Stimulated activated CD4-positive, alpha-beta T cell treated with anti-CD3 and anti-CD28 coated beads, Interleukin-12 subunit alpha, Interleukin-12 subunit beta, amount 100 ng/mL, for 4 hours (primary cell): ENCODE results near the gene DNAJB6.
"Not testable (repeated sequence)": the region's sequence is repeated elsewhere in the genome, so short reads cannot be mapped to it uniquely, and the experiment has no call there.

Experiments used
- DNase-seq: peaks from one replicate; pipeline ENCODE4 v3.0.0-alpha.2; 2020

The DNAJB6 gene

DNA sequence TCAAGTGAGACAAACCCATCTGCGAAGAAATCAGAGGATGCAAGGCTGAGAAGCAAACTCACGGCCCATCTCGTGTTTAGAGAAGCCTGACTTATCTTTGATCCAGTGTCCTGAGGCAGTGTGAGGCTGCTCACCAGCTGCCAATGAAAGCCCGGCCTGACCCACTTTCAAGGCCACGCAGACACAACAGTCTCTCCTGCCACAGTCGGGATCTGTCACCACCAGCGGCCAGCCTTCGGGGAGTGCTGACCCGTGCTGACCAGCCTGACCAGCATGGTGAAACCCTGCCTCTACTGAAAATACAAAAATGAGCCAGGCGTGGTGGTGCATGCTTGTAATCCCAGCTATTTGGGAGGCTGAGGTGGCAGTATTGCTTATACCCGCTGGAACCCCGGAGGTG is 7.4 kb upstream of the DNAJB6 start:
- no peak for DNase-seq

DNA sequence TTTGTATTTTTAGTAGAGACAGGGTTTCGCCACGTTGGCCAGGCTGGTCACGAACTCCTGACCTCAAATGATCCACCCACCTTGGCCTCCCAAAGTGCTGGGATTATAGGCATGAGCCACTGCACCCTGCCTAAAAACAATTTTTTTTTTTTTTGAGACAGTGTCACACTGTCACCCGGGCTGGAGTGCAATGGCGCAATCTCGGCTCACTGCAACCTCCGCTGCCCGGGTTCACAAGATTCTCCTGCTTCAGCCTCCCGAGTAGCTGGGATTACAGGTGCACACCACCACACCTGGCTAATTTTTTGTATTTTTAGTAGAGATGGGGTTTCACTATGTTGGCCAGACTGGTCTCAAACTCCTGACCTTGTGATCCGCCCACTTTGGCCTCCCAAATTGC is 6.2 kb upstream of the DNAJB6 start:
- DNase-seq = not testable (repeated sequence)

DNA sequence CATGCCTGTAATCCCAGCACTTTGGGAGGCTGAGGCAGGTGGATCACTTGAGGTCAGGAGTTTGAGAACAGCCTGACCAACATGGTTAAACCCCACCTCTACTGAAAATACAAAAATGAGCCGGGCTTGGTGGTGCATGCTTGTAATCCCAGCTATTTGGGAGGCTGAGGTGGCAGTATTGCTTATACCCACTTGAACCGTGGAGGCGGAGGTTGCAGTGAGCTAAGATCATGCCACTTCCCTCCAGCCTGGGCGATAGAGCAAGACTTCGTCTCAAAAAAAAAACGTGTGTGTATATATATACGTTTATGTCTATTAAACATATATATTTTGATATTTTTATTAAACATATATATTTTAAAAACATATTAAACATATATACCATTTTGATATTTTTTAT is 5.8 kb upstream of the DNAJB6 start:
- DNase-seq = not testable (repeated sequence)

DNA sequence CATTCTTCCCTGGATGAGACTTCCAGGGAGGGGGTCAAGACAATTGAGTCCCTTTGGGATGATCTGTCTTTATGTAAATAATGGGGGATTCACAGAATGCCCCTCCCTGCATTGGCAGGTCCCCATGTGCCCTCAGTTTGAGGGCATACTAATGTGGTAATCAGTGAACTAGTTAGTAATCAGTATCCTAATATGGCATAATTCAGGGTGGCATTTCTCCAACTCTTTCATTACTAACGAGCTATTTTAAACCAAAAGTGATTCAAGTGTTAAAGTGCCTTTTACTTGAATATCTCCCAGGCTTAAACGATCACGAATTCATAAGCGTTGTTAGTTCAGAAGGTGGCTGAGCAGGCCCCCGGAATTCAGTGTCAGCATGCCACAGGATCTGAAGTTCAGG is 1.6 kb upstream of the DNAJB6 start:
- no peak for DNase-seq

DNA sequence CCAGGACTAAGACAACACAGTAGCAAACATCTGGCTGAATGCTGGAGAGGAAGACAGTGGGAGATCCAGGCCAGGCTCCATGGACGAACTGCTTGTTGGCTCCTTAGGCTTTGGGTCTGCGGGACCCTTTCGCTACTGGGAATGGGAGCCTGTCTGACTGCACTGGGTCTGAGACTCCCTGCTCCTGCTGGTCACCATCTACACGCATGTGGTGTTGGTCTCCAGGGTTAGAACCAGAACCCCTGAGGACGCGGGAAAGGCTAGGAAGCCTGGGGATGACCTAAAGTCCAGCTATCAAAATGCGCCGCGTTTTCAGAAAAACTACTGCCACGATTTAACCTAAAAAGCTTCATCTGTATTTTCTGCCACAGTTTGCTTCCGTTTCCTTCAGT is 817 bp upstream of the DNAJB6 start:
- DNase-seq = no peak

DNA sequence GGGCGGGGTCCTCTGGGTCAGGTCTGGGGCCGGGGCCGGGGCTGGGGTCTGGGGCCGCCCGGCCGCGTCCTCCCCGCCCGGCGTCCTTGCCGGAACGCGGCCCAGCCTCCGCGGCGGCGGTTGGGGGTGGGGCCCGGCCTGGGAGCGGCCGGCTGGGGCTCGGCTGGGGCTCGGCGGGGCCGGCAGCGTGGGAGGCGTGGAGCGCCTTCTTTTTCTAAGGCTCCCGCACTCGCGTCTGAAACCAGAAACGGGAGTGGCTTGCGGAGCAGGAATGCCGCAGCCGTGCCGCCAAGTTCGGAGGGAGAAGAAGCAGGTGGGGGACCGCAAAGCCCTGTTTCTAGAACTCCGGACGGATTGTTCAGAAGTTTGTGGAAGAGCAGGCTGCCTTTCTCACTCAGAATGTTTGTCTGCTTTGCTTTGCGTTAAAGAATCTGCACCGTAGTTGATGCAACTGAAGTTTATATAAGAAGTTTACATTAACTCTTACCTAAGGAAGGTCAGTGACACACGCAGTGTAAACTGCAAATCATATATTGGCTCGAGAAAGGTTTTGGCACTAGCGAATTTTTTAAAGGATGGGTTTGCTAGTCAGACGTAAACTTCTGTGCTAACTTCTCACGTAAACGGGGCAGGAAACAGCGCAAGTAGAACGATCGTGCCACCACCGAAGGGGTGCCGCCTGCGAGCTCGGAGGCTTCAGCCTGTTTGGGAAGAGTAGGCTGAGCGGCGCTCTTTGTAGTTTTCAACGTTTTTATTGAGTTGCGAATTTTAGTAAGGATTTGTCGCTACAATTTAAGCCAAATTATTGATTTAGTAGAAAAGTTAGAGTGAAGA is 729 bp downstream of the DNAJB6 start:
- peak; percentile 65 for DNase-seq

DNA sequence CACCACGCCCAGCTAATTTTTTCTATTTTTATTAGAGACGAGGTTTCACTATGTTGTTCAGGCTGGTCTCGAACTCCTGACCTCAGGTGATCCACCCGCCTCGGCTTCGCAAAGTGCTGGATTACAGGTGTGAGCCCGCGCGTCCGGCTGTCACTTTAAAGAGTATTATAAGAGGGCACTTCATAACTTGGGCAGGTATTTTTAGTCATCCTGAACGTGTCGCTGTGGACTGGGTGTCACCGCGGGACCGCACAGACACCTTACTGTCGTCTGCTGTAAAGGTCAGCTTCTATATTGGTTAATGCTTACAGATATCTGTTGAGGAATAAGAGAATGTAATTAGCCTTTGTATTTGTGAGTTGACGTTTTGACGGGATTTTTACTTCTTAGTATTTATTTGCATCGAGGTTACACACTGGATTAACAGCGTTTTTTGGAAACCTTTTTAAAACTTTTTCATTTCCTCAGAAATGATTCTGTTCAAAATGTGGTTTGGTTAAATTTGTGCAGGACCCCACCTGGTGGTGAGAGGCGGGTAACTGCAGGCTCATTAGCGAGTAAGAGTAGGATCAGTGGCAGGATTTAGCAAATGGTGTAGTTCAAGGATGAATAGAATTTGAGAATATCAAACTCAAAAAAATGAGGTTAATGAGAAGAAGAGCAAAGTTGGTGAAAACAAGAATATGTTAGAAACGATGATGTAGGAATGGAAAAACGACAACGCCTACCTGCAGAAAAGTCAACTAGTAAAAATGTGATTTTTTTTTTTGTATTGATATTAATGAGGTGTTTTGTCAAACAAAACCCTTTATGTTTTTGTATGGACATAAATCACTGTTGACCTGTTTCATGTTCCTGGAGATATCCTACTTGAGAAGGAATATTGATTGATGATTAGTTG is 3.2 kb downstream of the DNAJB6 start:
- peak; percentile 51 for DNase-seq

DNA sequence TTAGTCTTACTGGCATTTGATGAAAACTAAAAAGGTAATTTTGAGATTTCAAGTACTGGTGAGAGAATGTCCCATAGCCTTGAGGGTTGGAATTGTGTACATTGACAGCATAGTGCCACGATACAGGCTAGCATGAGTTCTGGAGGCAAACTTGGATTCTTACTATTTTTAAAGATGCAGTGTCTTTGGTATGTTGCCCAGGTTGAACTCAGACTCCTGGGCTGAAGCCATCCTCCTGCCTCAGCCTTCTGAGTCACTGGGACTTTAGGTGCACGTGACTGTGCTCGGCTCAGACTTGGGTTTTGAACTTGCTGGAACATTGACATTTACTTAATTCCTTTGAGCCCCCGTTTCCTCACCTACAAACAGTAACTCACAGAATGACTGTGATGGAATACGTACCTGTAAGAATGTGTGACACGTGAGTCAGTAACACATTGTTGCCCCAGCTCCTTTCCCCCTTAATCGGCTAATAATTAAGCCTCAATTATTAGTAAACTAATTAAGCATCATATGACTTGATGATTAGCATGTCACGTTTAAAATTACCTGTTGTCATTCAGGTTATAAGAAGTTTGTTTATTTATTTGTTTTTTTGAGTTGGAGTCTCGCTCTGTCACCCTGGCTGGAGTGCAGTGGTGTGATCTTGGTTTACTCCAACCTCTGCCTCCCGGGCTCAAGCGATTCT is 10.6 kb downstream of the DNAJB6 start:
- peak; percentile 16 for DNase-seq

DNA sequence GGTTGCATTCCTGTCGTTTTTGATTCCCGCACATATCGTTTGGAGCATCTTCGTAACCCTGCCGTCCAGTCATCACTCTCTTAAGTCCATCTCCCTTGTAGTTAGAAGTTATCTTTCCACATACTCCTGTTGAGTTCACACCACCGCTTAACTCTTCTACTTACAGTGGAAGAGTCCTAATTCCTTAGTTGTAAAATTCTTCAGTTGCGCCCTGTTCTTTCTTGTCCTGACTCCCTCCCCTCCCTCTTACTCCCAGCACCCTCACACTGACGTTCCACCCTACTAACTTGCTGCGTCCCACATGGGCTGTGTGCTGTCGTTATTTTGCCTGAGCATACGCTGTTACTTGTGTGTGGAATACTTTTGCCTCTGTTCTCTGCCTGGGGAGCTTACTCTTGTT is 11.7 kb downstream of the DNAJB6 start:
- DNase-seq = no peak

DNA sequence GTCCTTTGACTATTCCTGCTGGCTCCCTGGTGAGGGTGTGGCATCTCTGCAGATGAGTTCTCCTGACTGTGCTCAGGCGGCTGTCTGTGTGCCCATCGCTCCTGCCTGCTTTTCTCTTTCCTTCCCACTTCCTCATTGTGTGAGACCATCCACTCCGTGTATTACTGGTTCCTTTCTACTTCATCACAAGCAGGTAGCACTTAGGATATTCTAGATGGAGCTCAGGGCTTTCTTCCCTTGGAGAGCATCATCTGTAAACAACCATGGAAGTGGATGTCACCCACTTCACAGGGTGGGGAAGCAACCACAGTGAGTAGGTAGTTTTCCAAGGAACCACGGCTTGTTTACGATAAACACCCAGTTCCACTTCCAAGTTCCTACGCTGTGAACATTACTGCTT is 15.7 kb downstream of the DNAJB6 start:
- no peak for DNase-seq

DNA sequence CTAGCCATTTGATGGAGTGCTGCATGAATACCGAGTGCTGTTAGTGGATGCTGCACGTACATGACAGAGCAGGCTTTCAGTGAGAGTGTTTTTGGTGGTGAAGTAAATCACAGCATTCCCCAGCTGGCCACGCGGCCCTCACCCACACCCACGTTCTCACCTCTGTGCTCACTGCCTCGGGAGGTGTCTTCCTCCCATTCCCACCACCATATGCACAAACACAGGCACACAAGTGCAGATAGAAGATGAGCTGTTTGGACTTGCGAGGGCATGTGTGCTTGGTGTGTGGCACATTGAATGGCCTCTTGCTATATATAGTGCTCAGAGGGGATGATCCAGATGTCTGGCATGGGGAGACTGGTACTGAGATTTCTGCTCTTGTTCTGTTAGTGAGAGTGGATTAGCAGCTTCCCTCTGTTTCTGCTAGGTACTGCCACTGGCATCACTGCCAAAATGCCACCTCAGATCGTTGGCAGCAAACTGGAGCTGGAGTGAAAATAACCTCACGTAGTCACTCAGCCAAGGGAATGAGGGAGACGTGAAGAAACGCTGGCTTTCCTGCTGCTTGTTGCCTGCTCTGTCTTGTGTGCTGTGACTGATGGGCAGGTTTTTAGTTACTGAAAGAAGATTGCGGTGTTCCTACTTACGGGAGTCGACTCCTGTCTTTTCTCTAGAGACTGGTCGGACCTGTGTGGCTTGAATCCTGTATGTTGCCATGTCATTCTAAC is 19.1 kb downstream of the DNAJB6 start:
- DNase-seq = no peak

DNA sequence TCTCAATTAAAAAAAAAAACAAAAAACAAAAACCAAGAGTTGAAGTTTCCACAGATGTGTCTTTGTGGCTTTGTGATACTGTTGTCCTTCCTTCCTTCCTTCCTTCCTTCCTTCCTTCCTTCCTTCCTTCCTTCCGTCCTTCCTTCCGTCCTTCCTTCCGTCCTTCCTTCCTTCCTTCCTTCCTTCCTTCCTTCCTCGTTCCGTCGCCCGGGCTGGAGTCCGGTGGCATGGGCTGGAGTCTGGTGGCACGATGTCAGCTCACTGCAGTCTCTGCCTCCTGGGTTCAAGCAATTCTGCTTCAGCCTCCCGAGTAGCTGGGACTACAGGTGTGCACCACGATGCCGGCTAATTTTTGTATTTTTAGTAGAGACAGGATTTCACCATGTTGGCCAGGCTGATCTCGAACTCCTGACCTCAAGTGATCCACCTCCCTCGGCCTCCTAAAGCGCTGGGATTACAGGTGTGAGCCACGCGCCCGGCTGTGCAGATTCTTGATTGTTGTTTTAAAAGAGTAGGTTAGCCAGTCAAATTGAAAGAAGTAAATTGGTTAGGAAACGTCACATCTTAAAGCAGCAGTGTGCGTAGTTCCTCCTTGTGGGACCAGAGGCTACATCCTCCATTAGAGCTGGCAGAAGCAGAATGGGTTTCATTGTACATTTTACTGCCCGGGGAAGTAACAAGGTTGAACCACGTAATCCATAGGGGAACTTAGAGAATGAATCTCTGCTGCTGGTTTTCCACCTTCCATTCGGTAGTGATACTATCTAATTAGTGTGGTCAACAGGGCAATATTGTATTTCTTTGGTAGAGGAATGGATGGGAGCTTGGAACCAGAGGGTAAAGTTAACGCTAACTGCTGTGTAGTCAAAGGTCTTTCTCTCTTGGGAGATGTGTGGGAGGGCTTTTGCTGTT is 20.6 kb downstream of the DNAJB6 start:
- DNase-seq = no peak

DNA sequence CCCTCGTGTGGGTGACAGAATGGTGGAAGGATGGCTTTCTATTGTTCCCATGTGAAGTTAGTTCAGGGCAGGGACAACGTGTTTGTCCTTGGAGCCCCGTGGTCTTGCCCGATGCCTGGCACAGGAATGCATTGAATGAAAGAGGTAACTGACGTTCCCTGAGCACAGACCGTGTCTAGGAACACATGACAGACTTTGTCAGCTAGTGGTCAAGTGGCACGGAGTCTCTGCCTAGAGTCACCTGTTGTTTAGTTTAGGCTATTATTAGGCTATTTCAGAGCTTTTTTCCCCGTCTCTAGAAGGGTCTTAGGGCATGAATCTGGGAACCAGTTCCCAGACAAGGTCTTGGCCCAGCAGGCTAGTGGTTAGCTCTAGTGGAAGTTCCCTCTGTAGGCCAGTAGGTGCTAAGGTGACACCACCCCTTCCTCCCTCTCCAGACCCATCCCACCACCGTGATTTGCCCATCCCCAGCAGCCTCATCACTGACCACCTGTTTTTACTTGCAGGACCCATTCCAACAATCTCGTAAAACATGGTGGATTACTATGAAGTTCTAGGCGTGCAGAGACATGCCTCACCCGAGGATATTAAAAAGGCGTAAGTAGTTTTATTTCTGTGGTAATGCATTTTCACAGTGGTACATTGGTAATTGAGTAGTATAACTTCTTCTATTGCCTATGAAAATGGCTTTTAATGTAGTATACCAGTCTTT is 21.4 kb downstream of the DNAJB6 start:
- no peak for DNase-seq

DNA sequence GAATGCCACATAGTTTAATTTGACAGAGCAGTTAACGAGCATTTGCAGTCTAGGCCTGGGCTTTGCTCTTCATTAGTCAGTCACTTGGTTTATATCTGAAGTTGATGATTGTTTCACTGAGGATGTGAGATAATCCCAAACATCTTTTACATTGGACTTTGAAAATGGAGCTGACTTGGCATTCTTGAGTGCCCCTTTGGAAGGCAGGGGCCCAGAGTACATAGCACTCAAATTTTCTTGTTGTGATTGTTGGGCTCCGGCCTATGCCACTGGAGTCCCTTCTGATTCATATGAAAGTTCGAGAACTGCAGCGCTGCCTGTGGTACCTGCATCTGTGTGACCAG is 21.9 kb downstream of the DNAJB6 start:
- no peak for DNase-seq

DNA sequence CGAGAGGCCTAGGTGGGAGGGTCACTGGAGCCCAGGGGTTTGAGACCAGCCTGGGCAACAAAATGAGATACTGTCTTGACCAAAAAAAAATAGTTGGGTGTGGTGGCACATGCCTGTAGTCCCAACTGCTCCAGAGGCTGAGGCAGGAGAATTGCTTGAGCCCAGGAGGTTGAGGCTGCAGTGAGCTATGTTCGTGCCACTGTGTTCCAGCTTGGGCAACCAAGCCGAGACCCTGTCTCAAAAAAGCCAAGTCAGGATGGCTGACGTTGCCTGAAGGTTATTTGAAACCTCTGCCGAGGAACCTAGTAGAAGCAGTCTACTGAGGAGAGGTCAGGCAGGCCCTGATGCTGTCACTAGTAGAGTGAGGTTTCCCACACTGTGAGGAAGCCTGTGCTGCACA is 22.8 kb downstream of the DNAJB6 start:
- DNase-seq = no peak

DNA sequence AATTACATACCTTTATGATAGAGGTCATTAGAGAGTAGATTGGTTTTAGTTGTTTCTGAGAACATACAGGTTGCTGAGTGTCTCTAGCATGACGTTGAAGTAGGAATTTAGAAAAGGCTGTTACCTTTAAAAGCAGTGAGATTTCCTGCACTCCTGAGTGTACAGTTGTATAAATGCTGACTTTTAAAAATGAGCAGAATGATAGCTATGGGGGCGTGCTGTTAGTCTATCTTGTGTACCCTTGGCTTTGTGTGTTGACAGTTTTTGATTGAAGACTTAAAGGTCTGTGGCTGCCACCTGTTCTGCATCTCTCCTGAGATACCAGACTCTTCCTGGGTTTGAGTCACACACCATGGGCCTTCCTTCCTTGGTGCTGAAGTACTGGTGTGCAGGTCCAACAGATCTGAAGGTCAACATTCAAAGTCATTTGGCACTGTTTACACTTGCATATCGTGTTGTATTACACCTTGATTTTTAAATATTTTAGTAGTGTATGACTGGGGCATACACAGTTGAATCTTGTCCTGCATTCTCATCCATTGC is 23.8 kb downstream of the DNAJB6 start:
- DNase-seq = no peak

DNA sequence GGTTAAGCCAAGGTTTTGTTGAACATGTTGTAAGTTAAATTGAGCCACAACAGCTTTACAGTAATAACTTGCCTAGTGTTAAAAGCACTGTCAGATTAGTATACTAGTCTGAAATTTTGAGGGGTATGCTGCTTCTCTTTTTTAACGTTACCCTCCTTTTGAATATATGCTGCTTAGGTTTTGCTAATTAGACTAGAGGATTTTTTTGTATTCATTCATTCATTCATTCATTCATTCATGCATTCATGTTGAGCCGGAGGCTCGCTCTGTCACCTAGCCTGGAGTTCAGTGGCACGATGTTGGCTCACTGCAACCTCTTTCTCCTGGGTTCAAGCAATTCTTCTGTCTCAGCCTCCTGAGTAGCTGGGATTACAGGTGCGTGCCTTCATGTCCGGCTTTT is 24.7 kb downstream of the DNAJB6 start:
- DNase-seq = no peak

DNA sequence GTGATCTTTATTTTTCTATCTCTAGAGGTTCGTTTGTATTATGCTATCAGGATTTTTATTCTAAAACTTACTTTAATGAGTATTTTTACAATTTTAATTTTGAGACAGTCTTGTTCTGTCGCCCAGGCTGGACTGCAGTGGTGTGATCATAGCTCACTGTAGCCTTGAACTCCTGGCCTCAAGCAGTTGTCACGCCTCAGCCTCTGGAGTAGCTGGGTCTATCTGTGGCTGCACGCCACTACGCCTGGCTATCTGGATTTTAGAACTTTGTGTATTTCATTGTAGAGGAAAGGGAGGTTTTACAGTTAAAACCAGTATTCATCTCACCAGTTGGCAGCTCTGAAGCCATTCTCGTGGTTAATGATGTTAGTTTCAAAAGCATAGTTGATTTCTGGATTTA is 25.9 kb downstream of the DNAJB6 start:
- DNase-seq = no peak

DNA sequence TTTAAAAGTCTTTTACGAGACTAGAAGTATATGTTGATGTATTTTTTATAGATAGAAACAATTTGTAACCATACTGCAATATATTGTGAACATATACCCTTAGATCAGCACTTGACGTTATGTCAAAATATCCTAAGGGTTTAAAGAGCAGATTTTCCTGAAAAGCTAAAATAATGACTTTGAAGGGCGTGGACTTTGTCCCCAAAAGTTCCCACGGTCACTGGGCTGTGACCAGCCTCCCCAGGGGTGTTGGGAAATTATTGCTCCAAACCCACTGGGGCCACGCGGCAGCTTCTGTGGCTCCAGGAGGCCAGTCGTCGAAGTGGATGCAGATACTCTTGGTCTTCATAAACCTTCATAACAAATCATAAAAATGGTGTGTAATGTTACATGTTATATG is 29.9 kb downstream of the DNAJB6 start:
- DNase-seq = no peak

DNA sequence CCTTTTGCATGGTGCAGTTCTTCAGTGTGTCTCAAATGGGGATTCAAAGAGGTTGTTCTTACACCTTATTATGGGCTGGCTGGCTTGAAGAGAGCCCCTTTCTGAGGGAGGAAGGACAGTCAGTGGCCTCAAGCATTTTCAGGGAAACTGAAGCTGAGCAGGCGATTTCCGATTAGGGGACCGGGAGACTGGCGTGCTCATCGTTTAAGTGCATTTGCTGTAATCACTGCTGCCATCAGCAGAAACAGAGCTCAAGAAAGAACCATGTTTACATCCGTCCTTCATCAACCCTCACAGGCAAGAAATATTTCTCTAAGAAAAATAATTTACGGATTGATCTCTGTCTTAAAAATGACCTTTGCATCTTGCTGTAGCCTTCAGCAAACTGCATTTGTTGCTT is 32.2 kb downstream of the DNAJB6 start:
- no peak for DNase-seq

DNA sequence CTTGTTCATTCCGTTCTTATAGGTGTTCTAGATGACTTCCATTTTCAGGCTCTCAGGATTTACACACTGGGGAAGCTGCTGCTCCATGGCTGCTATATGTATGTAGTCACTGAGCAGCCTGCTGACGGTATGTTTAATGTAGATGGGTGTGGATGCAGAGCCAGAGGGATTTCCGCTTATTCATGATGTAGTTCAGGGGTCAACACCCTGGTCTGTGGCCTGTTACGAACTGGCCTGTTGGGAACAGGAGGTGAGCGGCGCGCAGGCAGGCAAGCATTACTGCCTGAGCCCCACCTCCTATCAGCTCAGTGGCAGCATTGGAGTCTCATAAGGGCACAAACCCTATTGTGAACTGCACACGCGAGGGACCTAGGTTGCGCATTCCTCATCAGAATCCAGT is 33.9 kb downstream of the DNAJB6 start:
- no peak for DNase-seq
